SKM-1 treated with dmso at 0.1 percent for 144 hours (cell line): ENCODE results near the gene LRRC10.

Experiments used
- DNase-seq: peaks from one replicate; lab custom pipeline; 2025; ENCODE audit not compliant: unreplicated experiment; lab: John Stamatoyannopoulos, UW

LRRC10 gene

DNA sequence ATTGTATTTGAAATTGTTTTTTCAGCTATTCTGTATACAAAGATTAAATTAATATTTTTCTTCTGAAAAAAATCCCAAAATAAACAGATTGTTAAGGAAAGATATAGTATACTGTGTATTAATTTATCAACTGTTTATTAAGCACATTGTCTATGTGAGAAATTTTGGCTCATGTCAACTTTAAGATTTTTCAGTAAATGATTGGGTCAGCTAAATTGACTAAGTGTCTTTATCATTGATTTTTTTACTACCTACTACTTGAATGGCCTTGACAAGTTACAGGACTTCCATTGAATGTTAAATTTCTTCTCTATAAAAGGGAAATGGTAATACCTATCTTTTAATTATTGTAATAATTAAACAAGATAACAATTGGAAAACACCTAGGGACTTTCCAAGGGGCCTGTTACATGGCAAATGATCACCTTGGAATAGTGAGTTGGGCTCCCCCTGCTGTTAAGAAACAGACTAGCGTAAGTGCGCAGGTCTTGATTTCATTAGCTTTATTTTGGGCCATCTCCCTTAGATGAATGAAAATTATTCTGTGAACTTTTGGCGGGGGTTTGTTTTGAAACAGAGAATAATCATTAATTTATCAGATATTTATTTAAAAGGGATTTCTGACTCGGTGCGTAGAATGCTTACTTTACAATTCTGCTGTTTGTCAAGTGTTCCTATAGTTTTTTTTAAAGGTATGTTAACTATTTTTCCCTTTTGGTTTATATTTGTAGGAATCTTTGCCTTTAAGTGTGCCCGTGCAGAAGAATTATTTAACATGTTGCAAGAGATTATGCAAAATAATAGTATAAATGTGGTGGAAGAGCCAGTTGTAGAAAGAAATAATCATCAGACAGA is 39.9 kb downstream of the LRRC10 start:
- peak; percentile 16 for DNase-seq

DNA sequence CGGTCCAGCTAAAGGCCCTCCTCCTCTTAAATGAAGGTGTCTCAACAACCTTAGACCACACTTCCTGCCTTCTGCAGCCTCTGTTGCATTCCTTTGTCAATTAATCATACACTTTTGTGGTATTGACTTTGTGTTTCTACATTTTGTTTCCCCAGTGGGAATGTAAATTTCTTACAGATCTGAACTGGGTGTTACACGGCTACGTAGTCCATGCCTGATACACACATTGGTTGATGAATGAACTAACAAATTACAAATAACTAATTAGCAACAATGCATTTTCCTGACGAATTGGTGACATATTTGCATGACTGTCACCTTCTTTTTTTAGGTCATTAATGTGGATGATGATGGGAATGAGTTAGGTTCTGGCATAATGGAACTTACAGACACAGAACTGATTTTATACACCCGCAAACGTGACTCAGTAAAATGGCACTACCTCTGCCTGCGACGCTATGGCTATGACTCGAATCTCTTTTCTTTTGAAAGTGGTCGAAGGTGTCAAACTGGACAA is 40.6 kb downstream of the LRRC10 start:
- DNase-seq: no peak

DNA sequence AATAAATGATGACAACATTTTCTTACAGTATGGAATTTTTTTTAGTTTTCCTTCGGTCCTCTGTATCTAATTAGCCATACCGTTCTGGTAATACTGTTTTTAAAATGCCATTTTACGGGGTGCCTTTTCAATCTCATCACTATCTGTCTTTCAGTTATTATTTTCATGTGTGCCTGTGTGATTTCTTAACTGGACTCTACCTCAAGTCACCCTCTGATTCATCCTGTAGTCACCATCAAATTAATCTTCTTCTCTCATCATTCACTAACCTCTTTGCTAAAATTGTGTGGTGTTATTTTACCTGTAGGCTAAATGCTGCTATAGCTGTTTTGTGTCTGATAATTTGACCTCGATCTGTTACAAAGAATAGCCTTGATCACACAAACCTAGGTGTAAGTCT is 41.5 kb downstream of the LRRC10 start:
- DNase-seq: no peak

DNA sequence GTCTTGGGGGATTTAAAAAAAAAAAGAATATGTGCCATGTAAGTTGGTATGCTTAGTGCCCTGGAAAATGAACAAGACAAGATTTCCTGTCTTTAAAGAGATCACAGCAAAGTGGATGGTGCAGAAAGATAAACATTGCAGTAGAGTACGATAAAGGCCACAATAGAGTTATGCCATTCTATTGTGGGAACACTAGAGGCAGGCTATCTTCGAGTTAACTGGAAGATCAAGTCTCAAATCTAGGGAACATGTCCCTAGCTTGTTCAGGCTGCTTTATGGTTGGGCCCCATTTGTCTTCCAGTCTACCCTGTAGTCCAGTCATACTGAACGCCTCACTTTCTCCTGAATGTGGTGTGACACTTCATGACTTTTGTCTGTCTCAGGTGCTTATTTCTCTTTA is 44.1 kb downstream of the LRRC10 start:
- DNase-seq: no peak

DNA sequence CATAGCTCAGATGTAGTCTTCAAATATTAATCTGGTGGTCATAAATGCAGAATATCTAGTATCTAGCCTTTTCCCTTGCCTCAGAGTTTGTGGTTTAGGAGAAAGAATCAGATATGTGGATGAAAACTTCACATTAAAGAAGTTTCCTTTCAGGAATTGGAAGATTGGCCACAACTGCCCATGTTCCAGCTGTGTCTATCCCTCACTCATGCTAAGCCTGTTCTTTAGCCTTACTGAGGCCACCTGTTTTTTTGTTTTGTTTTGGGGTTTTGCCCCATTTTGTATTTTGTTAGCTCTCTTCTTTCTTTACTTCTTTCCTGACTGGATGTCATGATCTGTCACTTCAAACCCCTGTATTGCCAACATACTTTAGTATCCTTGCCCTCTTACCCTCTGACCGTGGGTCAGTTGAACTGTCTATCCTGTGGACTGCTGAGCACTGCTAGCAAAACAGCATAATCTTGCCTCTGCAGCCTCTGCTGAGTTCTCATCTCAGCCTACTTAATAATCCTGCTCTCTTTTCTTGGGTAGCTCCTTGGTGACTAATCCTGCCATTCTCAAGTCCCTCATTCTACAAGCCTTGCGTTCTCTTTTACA is 47.4 kb downstream of the LRRC10 start:
- no peak for DNase-seq
